IPS-11a (cell line): ENCODE results near the gene CCR9.

Experiments used
- H3K4me3 ChIP-seq: one replicate; pipeline ENCODE4 v1.5.1; 2013; ENCODE audit warnings: low read depth, low read length, control low read depth

Gene CCR9

DNA sequence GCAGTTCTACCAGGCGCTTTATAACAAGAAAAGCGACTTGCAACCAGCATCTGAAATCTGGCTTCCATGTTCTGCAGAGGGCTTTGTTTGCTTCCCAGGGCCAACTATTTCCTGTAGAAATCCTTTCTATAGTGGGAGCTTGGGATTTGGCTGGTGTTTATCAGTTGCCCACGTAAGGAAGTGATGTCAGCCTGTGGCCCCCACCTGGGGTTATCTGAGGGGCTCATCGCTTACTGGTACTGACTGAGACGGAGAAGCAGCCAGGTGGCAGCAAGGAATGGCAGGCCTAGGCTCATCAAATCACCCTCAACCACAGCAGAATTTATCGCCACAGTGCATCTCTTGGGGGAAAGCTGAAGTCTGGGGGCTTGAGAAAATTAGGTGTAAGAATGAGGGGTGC, 14.6 kb upstream of the CCR9 start:
- H3K4me3 ChIP-seq = no peak overlapping the region

DNA sequence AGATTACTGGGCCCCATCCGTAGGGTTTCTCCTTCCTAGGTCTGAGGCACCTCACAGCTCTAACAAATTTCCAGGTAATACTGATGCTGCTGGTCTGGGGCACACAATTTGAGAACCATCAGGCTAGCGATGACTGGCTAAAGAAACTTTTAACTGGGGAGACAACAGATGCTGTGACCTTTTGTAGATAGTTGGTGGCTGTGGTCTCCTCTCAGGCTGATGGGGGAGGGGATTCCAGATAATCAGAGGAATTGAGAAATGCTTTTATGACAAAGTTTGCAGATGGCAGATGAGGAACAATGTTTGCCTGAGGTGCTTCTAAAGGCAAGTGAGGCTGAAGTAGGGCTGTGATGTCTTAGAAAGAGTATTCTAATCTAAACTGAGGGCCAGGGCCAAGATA, 13.8 kb upstream of the CCR9 start:
- no peak overlapping the region for H3K4me3 ChIP-seq

DNA sequence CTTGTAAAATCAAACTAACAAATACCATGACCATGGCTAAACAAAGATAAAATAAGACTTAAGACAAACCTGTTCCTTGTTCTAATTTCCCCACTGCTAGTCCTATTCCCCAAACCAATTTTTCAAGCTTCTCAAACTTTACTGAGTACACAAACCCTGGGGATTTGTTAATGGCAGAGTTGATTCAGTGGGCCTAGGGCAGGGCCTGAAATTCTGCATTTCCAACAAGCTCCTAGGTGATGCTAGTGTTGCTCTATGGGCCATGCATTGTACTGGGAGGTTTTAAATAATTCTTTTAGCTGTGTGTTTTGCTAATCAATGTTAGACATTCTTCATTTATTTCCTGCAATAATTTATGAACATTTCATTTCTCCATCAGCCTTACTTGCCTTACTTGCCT, 13.3 kb upstream of the CCR9 start:
- H3K4me3 ChIP-seq = no peak overlapping the region

DNA sequence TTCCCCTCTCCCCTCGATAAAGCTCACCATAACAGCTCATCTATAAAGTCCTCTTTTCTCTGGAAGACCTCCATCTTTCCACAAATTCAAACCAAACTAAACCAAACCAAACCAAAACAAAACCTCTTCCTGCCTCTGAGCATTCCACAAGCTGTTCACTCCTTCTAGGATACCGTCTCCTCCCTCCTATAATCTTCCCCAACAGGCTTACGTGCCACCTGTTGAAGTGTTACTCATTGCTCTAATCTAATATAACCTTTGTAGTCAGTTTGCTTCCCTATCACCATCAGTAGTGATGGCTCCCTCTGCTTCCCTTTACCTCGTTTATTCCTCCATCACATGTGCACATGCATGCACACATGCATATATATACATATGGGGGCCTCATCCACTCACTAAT, 12.7 kb upstream of the CCR9 start:
- H3K4me3 ChIP-seq = no peak overlapping the region

DNA sequence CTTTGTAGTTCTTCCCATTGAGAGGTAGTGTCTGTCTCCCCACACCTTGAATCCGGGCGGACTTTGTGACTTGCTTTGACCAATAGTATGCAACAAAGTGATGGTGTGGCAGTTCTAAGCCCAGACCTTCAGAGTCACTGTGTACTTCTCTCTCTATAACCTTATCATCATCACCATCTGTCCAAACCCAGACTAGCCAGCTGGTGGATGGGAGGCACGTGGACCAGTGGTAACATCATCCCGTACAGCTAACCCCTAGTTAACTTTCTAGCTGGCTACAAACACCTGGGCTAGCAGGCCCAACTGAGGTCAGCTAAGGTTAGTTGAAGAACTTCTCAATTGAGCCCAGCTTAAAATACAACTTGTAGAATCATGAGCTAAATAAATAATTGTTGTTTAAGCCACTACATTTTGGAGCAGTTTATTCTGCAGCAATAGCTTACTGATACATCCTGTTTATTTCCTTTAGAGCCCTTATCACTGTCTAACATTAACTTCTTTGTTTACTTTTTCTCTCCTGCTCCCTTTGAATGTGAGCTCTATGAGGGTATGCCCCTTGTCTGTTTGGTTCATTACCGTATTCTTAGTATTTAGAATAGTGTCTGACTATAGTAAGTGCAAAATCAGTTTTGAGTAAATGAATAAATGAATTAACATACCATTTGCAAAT, 11.5 kb upstream of the CCR9 start:
- no peak overlapping the region for H3K4me3 ChIP-seq

DNA sequence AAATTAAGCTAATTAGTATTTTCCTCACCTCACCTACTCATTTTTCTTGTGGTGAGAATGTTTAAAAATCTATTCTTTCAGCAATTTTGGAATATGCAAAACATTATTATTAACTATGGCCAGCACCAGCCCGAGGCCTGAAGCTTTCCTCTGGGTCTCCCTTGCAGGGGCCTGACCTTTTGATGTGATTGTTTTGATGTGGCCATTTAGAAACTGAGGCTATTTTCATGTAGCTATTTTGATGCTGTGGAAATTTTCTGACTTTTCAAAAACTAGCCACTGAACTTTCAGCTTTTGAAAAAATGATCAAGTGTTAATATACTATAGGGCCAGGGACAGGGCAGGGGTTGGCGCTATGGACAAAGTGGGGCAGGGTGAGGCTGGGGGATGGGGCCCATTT, 8.2 kb upstream of the CCR9 start:
- H3K4me3 ChIP-seq = no peak overlapping the region

DNA sequence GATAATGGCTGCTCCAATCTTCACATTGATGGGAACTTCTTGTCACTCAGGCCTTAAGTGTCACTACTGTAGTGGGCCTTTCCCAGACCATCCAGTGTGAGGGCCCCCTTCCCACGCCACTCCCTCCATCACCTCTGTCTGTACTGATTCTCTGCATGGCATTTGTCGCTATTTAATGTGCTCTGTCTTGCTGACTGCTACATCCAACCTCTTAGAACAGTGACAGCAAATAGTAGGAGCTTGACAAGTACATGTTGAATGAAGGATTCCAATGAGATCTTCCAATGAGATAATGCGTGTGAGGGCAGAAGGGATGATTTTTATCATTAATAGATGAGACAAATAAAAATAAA, 5.6 kb upstream of the CCR9 start:
- no peak overlapping the region for H3K4me3 ChIP-seq

DNA sequence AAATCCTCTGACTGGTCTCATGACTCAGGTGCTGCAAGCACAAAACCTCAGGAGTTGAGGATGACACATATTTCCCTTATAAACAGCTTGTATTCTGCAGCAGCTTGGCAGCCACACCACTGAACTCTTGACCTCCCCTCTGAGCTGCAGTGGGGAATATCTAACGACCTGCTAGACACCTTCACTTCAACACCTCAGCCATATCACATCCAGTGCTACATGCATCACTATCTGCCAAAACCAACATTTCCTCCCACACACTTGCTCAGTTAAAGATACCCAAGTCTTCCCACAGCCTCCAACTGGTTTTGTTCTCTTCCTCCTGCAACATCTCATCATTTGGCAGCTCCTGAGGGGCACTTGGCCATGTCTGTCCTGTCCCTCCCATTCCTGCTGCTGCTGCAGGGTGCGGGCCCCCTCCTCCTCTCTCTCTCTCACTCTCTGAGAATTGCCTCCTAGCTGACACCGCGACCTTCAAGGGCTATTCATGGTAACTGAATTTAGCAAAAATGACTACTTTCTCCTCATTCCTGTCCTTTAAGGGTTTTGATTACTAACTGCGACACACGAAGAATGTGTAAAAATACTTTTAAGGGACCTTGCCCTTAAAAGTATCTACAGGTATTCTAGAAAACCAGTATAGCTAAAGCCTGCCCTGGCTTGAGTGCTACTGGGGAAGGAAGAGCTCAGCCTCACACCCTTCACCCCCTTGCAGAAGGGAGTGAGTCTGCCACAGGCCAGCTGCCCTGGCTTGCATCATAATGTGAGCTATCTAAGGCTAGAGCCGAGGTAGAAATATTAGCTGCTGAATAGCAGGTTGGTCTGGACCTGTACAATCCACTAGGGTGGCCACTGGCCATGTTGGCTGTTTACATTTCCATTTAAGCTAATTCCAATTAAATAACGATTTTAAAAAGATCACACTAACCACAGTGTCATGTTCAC, 5.0 kb upstream of the CCR9 start:
- H3K4me3 ChIP-seq = no peak overlapping the region

DNA sequence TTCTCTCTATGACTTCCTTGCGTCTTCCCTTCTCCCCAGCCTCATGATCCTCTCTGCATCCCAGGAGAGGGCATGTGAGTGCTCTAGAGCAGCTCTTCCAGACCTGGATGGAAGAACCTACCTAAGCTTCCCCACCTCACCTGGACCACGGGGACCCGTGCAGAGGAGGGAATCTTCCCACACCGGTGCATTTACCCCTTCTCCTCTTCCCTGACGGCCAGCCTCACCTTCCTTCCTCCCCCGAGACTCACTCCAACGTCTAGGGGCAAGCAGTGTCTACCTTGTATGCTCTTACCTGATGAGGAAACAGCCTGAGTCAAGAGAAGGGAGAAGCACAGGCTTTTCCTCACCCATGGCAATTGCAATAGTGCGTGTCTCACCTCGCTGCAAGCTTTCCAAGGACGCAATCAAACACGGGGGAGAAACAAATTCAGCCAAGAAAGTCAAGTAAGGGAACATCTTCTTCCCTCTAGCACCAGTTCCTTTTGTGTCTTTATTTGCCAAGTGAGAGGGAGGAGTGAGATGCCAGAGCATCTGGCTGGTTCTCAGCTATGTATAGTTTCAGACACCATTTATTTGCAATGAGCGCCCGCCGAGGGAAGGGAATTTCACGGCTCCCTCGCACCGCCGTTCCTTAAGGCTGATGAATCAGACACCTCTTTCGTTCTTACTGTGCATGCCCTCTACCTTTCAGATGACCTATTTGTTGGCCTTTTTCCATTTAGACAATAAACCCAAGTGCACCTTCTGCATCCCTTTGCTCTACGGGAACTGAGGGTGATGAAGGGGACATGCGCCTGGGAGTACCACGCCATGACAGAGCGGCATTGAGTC, 1.8 kb upstream of the CCR9 start:
- H3K4me3 ChIP-seq = no peak overlapping the region

DNA sequence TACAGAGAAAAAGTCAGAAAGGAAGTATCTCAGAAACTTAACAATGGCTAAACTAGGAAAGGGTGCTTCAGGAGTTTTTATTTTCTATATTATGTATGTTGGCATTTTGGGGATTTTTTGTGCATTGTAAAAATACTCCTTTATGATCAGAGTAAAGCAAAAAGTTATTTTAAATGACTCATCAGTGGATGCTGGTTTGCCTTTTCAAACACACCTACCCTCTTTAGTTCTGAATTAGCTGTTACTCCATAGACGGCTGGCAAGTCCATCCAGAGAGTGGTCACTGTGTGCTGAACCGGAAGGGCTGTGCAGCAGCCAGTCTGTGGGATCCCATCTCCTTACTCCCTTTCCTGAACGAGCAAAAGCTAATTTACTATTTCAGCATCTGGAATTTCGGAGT, 942 bp downstream of the CCR9 start:
- H3K4me3 ChIP-seq = no peak overlapping the region

DNA sequence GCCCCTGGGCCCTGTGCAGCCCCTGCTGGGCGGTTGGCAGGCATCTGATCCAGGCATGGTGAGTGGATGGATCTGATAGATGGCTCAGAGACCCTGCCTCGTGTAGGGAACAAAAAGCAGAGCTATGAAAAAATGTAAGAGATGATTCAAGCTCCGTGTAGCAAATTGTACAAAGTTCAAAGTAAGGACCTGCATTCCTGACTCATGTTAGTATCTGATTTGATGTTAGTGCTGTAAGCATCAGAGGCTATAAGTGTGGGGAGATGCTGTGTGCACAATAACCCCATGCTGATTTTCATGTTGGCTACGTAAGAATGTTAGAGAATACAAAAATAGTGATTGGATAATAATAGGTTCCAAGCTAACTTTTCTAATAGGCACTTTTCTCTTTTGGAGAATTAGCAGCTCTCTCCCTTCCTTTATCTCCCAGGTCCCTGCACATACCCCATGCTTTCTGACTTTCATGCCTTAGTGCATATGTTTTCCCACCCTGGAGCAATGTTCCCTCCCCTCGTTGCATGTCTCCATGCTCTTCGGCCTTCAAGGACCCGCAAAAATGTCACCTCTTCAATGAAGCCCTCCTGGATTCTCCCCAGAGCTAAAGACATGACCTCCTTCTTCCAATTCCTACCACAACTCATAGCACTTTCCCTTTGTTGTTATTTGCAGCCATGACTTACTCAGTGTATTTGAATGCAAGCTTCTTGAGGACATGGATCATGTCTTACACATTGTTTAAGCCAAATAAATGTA, 1.6 kb downstream of the CCR9 start:
- H3K4me3 ChIP-seq = no peak overlapping the region

DNA sequence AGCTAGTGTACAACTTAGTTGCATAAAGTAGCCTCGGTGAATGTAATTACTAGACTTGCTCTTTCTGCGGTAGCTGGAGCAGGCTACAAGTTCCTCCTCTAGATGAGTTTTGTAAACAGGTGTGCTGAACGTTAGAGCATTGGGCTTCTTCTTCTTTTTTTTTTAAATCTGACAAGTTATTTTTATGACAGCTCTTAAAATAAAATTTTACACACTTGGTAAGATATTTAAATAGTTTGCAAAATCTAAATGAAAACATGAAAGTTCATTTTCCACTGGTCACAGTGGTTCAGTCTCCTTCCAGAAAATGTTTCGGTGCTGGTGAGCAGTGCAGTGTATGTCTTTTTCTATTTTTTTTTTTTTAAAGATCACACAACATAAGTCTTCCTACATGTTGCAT, 3.0 kb downstream of the CCR9 start:
- H3K4me3 ChIP-seq = no peak overlapping the region

DNA sequence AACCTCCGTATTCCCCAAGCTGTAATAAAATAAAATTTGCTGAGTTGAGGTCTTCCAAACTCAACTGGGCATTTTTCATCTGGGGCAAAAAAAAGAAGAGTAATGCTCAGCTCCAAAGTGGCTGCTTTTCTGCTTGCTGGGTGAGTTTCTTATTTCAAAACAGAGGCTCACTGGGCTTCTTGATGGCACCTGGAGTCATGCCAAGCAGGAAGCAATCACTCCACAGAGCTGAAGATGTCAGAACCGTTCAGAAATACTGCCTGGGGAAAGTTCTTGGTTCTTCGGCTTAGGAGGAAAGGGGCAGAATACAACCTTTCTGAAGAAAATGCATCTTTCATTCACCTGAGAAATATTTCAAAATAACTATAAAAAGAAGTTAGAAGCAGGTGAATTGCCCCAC, 4.1 kb downstream of the CCR9 start:
- H3K4me3 ChIP-seq = no peak overlapping the region

DNA sequence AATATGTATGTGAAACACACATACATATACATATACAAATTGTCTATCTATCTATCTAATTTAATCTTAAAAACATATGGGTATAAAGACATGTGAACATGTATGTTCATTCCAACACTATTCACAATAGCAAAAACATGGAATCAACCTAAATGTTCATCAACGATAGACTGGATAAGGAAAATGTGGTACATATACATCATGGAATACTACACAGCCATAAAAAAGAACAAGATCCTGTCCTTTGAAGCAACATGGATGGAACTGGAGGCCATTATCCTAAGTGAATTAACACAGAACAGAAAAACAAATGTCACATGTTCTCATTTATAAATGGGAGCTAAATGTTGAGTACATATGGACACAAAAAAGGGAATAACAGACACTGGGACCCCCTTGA, 5.8 kb downstream of the CCR9 start:
- no peak overlapping the region for H3K4me3 ChIP-seq

DNA sequence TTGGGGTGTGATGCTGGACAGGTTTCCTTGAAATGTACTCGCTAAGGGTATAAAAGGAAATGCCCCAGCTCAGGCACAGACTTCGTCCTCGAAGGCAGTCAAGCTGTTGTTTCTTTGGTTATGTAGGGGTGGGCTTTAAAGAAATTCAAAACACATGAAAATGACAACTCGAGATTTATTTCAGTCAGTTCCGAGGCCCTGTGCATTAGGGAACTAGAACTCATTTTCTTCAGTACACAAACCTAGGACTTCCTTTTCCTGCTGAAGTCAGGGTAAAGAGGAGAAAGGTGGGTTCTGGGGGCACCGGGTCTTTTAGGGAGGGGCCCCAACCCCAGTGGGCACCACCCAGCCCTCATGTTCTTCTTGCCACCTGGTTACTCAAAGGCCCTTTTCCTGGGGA, 7.7 kb downstream of the CCR9 start:
- no peak overlapping the region for H3K4me3 ChIP-seq

DNA sequence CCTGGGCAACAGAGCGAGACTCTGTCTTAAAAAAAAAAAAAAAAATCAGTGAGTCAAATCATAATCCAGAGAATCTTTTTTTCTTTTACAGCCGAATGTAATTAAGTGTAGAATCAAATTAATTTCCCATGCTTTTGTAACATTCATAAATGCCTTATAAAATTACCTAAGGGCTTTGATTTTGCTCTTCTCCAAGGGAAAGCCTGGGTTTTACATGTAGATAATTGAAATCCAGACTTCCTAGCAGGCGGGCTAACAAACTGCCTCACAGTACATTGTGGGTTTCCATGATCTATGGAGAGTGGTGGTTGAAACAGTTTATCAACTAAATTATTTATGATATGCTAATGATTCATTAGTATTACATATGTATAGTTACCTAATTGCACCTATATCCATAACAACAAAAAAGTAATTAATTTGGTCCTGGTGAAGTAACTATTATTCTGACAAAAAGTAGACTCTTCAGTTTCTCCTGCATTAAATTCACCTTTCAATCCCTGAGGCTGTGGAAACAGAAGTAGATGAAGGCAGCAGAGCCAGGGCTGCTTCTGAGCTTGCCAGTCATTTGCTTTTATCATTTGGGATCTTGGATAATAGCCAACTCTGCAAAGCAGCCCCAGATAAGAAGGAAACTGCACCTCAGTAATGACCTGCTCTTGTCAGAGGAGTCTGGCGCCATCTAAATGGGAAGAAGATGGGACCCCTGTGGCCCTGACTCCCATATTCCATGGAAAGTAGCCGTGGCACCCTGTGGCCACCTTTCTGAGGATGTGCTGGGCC, 9.5 kb downstream of the CCR9 start:
- H3K4me3 ChIP-seq = no peak overlapping the region

DNA sequence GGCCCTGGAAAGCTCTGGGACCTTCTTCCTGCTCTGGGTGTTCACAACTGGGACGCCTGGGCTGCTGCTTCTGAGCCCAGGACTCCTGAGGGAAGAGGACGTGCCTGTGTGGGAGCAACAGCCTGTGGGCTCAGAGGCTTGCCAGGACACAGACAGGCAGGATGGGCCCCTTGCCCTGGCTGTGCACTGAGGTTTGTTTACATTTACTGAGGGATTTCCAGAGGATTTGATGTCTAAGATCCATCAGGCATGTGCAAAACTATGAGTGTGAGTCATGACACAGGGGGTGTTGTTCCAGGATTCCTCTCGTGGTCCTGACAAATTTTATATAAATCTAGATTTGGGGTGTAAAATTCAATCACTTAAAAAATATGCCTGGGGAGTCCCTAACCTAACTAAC, 10.6 kb downstream of the CCR9 start:
- H3K4me3 ChIP-seq = no peak overlapping the region

DNA sequence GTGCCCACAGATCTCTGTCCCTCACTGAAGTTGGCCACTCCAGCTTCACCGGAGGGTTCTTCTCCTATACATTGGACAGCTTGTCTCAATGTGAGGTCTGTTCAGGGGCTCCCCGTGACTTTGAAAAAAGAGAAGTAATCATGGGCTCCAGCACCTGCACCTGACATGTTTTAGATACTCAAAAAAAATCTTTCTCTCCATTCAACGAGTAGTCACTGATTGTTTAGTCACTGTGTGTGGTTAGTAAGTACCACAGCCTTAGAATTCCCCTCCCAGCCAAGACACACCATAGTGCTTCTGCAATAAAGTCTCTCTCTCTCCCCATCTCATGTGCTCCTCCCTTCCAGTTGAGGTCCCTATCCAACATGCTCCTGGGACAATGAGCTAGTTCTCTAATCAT, 18.6 kb downstream of the CCR9 start:
- no peak overlapping the region for H3K4me3 ChIP-seq

DNA sequence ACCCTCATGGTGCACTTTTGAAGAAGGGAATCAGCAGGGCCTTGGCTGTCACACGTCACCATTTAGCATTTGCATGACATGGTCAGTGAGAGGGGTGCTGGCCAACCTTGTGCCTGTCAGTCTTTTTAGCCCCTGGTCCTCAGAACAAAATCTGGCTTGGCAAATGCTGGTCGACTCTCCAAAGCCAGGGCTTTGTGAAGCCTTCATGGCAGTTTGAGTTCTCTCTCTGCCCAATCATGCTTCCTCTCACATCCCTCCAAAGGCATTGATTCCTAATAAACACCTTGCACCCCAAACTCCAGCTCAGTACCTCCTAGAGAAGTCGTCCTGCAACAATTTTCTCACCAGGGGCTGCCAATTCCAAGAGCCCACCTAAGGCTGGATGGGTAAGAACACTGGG, 19.4 kb downstream of the CCR9 start:
- H3K4me3 ChIP-seq = no peak overlapping the region

DNA sequence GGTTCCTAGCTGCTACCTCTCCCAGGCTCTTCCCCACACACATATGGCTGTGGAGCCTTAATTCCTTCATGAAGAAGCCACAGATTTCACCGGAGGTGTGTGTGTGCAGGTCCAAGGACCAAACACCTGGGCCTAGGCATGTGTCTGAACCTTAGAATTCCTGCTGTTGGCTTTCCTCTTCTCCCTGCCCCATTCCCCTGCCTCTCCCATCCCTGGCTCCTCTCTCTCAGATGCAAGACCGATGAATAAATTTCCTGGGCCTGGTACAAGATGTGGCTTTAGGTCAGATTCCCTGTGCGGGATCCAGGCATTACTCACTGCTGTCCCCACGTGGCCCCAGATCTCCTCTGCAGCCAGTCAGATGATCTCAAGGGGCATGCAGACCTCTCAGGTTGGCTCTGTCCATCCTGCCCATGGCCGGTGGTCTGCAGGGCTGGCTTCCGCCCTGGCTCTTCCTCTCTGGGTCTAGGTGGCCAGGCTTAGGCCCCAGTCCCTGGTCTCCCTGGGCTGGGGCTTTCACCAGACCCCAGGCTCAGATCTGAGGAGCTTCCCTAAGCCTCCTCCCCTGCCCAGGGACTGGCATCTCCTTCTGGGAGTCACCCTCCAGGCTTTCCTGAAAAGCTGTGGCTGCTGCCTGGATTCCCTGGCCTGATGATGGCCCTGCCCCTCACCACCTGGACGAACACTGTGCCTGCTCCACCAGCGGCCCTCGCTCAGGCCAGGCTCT, 20.5 kb downstream of the CCR9 start:
- H3K4me3 ChIP-seq = no peak overlapping the region
